Mesothelial cell of epicardium (in vitro differentiated cells): ENCODE results near the gene WDFY1. TPM values are rescaled to one million over a fixed set of nuclear protein-coding genes. Genes with fewer than 3 reads are reported as not detected.

Experiments
- DNase-seq, 2 experiments: peaks; one replicate each; pipeline ENCODE4 v3.0.0; 2021; ENCODE audit warnings: low spot score in 2 of 2; ENCODE audit not compliant: unreplicated experiment in 2 of 2
- H3K27ac Mint-ChIP-seq: 2 replicates; pipeline ENCODE4 v1.8.0; 2021; ENCODE audit warnings: mixed read lengths
- H3K27me3 Mint-ChIP-seq: 2 replicates; pipeline ENCODE4 v1.8.0; 2021; ENCODE audit warnings: low read depth, mixed read lengths
- H3K36me3 Mint-ChIP-seq: 2 replicates; pipeline ENCODE4 v1.8.0; 2021; ENCODE audit warnings: mixed read lengths
- H3K4me1 Mint-ChIP-seq: 2 replicates; pipeline ENCODE4 v1.8.0; 2021; ENCODE audit warnings: mixed read lengths
- H3K4me3 Mint-ChIP-seq: 2 replicates; pipeline ENCODE4 v1.8.0; 2021; ENCODE audit warnings: mild to moderate bottlenecking, moderate library complexity, mixed read lengths
- H3K9me3 Mint-ChIP-seq: 2 replicates; pipeline ENCODE4 v1.8.0; 2021; ENCODE audit warnings: mixed read lengths
- total RNA-seq: library from RNA; stranded (reverse); gene quantifications from 3 replicates; pipeline ENCODE4 v1.2.1, GENCODE V29; 2021
- TF ChIP-seq, protein P1 (sequence below): fragments of 200-600 bp; sonication (generic); IDR thresholded peaks from one replicate; pipeline ENCODE4 v1.5.0; 2021; ENCODE audit warnings: antibody characterized with exemption; ENCODE audit not compliant: unreplicated experiment

WDFY1 gene
- total RNA-seq, 1 donor from 2014 or later: 45.1 TPM

DNA sequence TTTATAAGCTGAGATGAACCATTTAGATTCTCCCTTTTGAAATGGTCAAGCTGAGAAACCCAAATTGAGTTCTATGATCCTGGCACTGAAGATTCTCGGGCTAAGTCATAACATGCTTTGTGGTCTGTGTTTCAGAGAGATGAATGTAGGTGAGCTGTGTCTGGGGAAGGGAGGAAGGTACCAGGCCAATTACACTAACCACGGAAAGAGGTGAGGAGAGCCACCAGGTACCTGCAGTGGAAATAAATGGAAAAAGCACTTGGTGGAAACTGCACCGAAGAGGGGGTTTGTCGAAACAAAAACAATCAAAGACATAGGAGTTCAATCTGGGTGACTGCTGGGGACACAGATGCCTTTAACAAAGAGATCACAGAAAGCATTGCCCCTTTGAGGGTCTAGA, 11.2 kb upstream of the WDFY1 start:
- Mint-ChIP-seq H3K27ac (peak overlapping the region; percentile 3), H3K27me3 (no peaks in the 10 kb centered on the region), H3K4me1 (peaks cover 49% of the 10 kb centered on the region)

DNA sequence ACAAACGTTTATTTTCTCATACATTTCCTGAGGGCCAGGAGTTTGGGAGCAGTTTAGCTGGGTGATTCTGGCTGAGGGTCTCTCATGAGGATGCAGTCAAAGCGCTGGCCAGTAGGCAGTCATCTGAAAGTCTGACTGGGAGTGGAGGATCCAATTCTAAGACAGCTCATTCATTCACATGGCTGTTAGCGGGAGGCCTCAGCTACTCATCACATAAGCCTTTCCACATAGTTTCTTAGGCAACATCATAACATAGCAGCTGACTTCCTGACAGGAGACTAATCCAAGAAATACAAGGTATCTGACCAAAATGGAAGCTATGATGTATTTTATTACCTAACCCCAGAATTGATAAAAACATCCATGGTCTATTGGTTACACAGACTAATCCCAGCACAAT, 9.3 kb upstream of the WDFY1 start:
- H3K27me3 Mint-ChIP-seq: no peaks in the 10 kb centered on the region
- no peaks in the 10 kb centered on the region for H3K9me3 Mint-ChIP-seq
- TF ChIP-seq, protein P1, sequence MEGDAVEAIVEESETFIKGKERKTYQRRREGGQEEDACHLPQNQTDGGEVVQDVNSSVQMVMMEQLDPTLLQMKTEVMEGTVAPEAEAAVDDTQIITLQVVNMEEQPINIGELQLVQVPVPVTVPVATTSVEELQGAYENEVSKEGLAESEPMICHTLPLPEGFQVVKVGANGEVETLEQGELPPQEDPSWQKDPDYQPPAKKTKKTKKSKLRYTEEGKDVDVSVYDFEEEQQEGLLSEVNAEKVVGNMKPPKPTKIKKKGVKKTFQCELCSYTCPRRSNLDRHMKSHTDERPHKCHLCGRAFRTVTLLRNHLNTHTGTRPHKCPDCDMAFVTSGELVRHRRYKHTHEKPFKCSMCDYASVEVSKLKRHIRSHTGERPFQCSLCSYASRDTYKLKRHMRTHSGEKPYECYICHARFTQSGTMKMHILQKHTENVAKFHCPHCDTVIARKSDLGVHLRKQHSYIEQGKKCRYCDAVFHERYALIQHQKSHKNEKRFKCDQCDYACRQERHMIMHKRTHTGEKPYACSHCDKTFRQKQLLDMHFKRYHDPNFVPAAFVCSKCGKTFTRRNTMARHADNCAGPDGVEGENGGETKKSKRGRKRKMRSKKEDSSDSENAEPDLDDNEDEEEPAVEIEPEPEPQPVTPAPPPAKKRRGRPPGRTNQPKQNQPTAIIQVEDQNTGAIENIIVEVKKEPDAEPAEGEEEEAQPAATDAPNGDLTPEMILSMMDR: no peak
- H3K36me3 Mint-ChIP-seq: no peaks in the 10 kb centered on the region
- no peak overlapping the region for H3K4me3 Mint-ChIP-seq
- peaks cover 33% of the 10 kb centered on the region for H3K4me1 Mint-ChIP-seq
- H3K27ac Mint-ChIP-seq: no peak overlapping the region
- DNase-seq: no peak

More for the DNA sequence above, 11.2 kb upstream of the WDFY1 start:
- peak overlapping the region; percentile 20 for H3K4me3 Mint-ChIP-seq
- no peaks in the 10 kb centered on the region for H3K9me3 Mint-ChIP-seq
- peaks cover 15% of the 10 kb centered on the region for H3K36me3 Mint-ChIP-seq
- DNase-seq: no peak
- TF ChIP-seq, protein P1: no peak

DNA sequence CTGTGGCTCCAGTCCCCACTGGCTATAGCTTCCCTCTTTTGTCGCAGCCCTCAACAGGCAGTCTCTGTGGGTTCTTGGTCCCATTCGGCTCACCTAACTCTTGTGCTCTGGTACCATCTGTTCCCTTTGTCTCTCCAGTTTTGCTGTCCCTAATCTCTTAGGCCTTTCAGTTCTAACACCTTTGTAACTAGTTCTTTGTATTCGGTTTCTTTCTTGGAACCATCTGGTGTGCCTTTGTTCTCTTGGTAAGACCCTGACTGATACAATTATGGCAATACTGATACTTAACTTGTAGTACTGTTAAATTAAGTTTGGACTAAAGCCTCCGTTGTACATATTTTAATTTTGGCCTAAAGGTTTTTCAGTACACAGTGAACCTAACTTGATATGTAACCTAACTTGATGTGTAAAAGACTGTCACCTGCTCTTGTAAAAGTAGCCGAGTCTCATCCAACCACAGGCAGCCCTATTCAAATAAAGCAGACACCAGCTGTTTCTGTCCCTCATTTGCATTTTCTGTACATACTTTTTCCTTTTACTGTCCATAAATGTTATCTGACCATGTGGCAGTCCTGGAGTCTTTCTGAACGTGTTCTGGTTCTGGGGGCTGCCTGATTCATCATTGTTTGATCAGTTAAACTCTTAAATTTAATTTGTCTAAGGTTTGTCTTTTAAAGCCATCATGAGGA, 7.3 kb upstream of the WDFY1 start:
- DNase-seq: no peak
- TF ChIP-seq, protein P1: no peak
- H3K27ac Mint-ChIP-seq: no peak overlapping the region
- no peaks in the 10 kb centered on the region for H3K27me3 Mint-ChIP-seq
- H3K9me3 Mint-ChIP-seq: no peaks in the 10 kb centered on the region
- no peaks in the 10 kb centered on the region for H3K36me3 Mint-ChIP-seq
- H3K4me1 Mint-ChIP-seq: peaks cover 25% of the 10 kb centered on the region
- no peak overlapping the region for H3K4me3 Mint-ChIP-seq

DNA sequence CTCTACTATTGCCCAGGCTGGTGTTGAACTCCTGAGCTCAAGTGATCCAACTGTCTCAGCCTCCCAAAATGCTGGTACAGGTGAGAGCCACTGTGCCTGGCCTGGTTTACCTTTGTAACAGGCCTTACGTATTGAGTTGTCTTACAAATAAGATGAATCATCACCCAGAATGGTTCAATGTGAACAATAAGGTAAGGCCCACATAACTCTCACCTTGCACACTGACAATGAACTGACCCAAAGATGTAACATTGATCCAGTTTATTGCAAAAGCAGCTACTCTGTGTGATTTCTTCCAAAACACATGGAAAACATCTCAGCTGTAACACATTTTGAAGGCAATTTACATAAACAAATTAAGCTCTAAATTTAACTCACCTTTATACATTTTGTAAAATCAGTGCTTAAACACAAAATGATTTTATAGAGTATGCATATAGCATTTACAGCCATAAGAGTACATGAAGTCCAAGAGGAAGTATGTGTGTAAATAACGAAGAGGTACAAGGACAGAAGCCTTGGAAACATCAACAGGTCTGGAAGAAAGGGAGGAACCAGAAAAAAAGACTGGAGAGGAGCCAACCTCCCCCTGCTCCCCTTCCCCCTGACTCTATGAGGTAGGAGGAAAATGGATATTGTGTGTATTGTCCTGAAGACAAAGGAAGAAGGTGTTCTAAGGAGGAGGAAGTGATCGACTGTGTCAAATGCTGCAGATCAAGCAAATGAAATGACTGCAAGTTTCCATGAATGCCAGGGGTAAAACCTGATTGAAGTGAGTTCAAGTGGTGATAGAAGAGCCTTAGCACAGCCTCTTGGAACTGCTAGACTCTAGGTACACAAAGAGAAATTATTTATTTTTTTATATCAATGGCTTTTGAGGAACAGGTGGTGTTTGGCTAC, 5.6 kb upstream of the WDFY1 start:
- Mint-ChIP-seq H3K27me3 (no peaks in the 10 kb centered on the region), H3K27ac (no peak overlapping the region)
- TF ChIP-seq, protein P1: no peak

DNA sequence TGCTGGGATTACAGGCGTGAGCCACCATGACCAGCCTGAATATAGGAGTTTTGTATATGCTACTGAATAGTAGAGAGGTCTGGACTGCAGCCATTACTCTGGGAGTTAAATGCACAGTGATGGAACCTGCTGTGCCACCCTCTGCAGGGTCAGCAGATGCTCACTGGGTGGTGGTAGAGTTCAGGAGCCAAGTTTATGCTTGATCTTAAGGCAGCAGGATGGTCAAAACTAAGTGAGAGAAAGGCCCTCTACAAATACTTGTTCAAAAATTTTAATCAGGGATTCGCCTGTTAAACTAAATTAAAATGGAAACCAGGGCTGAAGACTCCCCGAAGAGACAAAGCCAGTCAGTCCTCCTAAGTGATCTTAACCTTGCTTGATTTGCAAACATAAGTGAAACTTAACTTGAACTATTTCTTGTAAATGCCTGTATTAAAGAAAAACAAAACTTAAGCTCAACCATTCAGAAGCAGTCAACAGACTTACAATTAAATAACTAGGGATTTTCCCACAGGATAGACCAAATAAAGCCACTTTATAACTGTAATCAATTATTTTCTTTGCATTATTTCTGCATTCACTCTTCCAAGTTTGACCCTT, 4.2 kb upstream of the WDFY1 start:
- Mint-ChIP-seq H3K36me3 (no peaks in the 10 kb centered on the region), H3K4me1 (peaks cover 23% of the 10 kb centered on the region), H3K27ac (no peak overlapping the region), H3K4me3 (no peak overlapping the region), H3K27me3 (no peaks in the 10 kb centered on the region), H3K9me3 (no peaks in the 10 kb centered on the region)
- DNase-seq: no peak
- TF ChIP-seq, protein P1: no peak

More for the DNA sequence above, 5.6 kb upstream of the WDFY1 start:
- Mint-ChIP-seq H3K4me3 (no peak overlapping the region), H3K36me3 (no peaks in the 10 kb centered on the region), H3K4me1 (peaks cover 21% of the 10 kb centered on the region), H3K9me3 (no peaks in the 10 kb centered on the region)
- no peak for DNase-seq
